ENCODE data around the gene HLA-DMA.
A peak's percentile ranks its signal among the peaks of the same experiment; 100 is the strongest.

The HLA-DMA gene

DNA sequence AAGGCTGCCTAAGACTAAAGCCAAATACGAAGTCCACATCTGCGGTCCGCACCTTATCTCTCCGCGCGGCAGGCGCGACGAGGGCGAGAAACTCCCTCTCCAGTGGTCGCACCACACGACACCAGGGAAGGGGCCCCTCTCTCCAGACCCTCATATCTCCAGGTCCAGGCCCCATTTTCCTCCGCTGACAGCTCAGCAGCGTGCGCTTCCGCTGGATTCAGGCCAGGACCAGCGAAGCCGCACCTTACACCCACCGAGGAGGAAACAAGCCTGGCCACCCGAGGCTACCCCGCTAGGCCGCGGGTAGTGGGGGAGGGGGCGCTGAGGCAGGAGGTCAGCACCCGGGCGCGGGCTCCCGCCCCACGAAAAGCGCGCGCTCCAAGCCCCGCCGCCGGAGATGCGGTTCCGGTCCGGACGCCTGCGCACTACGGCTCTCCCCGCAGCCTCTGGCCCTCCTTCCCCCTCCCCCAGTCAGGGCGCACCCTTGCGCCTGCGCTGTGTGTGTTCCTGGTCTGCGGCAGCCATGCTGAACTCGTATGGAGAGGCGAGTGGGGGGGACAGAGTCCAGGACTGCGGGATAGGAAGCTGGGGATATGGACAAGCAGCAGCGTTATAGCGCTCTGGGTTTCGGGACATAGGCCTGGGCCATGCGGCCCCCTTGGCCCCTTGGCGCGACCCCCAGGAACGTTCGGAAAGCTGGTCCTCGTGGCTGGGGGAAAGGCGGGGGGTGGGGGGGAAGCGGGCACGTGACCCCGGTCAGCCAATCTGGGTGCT, 15.4 kb upstream of the HLA-DMA start, which contains the start of gene BRD2:
Gene BRD2, plus strand, starts transcription at position 502 of the 774 bp plus-strand sequence. CDS start 4,305 bp downstream, outside the sequence.
- WGBS, 2 experiments (ENCODE audit: insufficient coverage in 2 of 2), result 0 to 2% methylated on average over 12 to 22 of the region's 62 CpGs
- peaks cover 13% of the 10 kb centered on the region for H3K36me3 ChIP-seq (ENCODE audit: control insufficient read depth, insufficient read depth, low read length)
- peak within 1 kb of the TSS; percentile 100 for H3K27ac ChIP-seq (ENCODE audit: low read depth, low read length, severe bottlenecking)
- peaks cover 6% of the 10 kb centered on the region for H3K4me1 ChIP-seq (ENCODE audit: control insufficient read depth, insufficient read depth, low read length, poor library complexity, severe bottlenecking)
- H3K9me3 ChIP-seq (ENCODE audit: control insufficient read depth, low read length), result no peaks in the 10 kb centered on the region
- H3K4me3 ChIP-seq (ENCODE audit: extremely low read depth, insufficient read depth, low read length, poor library complexity, severe bottlenecking), result peak within 1 kb of the TSS; percentile 96

DNA sequence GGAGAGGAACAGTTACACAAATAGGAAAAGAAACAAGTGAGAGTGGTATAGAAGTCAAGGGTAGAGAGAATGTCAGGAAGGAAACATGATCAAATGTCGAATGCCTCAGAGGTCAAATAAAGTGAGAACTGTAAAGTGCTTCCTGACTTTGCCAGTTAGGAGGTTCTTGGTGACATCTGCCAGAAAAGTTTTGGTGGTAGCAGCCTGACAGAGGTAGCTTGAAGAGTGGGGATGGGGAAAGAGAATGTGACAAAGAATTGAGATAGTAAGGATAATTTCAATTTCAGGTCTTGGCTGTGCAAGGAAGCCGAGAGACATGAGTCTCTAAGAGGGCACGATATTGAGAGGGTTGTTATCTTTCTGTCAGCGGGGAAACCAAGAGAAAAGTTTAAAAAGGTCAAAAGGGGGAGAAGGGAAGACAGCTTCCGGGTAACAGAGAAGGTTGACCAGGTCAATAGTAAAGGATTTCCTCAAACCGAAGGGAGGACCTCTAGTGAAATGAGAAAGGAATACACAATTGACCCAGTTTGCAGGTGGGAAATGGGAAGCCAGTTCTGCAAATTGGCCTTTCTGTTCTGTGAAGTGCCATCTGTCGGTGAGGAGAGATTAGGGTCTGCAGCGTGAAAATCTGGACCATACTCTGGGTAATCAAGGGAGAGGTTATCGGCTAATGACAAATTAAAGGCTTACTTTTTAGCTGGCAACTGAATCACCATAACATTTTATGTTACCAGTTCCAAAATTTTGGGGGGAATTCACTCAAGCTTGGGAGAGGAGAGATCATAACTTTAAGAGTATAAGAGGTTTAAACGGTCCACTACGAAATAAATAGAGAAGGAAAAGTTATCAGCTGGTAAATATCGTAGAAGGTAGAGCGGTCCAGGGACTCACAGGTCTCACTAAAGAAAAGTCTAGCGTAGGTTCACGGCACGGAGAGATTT, 14.5 kb upstream of the HLA-DMA start:
- H3K4me3 ChIP-seq (ENCODE audit: extremely low read depth, insufficient read depth, low read length, poor library complexity, severe bottlenecking), result peak overlapping the region; percentile 96
- H3K36me3 ChIP-seq (ENCODE audit: control insufficient read depth, insufficient read depth, low read length), result peaks cover 4% of the 10 kb centered on the region
- peaks cover 6% of the 10 kb centered on the region for H3K4me1 ChIP-seq (ENCODE audit: control insufficient read depth, insufficient read depth, low read length, poor library complexity, severe bottlenecking)
- WGBS, 2 experiments (ENCODE audit: insufficient coverage in 2 of 2), result 10% methylated on average over 14 of the region's 16 CpGs
- H3K9me3 ChIP-seq (ENCODE audit: control insufficient read depth, low read length), result no peaks in the 10 kb centered on the region
- H3K27ac ChIP-seq (ENCODE audit: low read depth, low read length, severe bottlenecking), result peak overlapping the region; percentile 100

DNA sequence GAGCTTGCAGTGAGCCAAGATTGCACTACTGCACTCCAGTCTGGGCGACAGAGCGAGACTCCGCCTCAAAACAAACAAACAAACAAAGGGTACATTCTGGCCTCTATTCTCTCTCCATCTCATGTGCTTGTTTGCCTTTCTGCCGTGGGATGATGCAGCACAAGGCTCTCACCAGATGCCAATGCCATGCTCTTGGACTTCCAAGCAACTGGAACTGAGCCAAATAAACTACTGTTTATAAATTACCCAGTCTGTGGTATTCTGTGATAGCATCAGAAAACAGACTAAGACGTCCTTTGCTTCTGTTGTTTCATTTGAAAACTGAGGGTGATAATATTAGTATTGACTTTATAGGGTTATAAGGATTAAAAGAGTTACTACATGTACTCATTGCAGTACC, 11.9 kb upstream of the HLA-DMA start:
- Histone ChIP-seq H3K9me3 (ENCODE audit: control insufficient read depth, low read length) (no peaks in the 10 kb centered on the region), H3K27ac (ENCODE audit: low read depth, low read length, severe bottlenecking) (no peak overlapping the region), H3K4me3 (ENCODE audit: extremely low read depth, insufficient read depth, low read length, poor library complexity, severe bottlenecking) (no peak overlapping the region), H3K36me3 (ENCODE audit: control insufficient read depth, insufficient read depth, low read length) (no peaks in the 10 kb centered on the region), H3K4me1 (ENCODE audit: control insufficient read depth, insufficient read depth, low read length, poor library complexity, severe bottlenecking) (peaks cover 6% of the 10 kb centered on the region)
- 79 to 83% methylated on average over 1 to 2 of the region's 5 CpGs for WGBS, 2 experiments (ENCODE audit: insufficient coverage in 2 of 2)

DNA sequence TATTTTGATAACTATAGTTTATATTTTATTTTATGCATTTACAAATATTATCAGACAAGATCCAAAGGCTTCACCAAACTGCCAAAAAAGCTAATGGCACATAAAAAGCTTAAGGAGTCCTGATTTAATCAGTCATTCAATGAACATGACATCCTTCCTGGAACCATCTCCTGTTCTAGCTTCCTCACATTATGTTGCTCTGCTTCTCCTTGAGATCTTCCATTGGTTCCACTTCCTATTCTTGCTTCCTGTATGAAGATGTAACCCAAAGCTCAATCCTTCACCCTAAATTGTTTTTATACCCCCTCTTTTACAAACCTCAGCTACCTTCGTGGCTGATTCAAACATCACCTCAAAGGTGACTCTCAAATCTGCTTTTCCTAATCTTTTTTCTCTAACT, 11.0 kb upstream of the HLA-DMA start:
- WGBS, 2 experiments (ENCODE audit: insufficient coverage in 2 of 2), result 83 to 100% methylated on average over 1 of the region's 1 CpG
- Histone ChIP-seq H3K4me3 (ENCODE audit: extremely low read depth, insufficient read depth, low read length, poor library complexity, severe bottlenecking) (no peak overlapping the region), H3K27ac (ENCODE audit: low read depth, low read length, severe bottlenecking) (no peak overlapping the region), H3K9me3 (ENCODE audit: control insufficient read depth, low read length) (no peaks in the 10 kb centered on the region), H3K4me1 (ENCODE audit: control insufficient read depth, insufficient read depth, low read length, poor library complexity, severe bottlenecking) (peaks cover 6% of the 10 kb centered on the region), H3K36me3 (ENCODE audit: control insufficient read depth, insufficient read depth, low read length) (no peaks in the 10 kb centered on the region)

DNA sequence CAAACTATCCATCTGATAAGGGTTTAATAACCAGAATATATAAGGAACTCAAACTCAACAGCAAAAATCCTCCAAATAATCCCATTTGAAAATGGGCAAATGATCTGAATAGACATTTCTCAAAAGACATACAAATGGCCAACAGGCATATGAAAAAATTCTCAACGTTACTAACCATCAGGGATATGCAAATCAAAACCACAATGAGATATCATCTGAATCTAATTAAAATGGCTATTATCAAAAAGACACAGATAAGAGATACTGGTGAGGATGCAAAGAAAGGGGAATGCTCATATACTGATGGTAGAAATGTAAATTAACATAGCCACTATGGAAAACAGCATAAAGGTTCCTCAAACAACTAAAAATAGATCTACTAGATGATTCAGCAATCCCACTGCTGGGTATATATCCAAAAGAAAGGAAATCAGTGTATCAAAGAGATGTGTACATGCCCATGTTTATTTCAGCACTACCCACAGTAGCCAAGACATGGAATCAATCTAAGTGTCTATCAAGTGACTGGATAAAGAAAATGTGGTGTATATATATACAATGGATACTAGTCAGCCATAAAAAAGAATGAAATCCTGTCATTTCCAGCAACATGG, 9.4 kb upstream of the HLA-DMA start:
- Histone ChIP-seq H3K27ac (ENCODE audit: low read depth, low read length, severe bottlenecking) (no peak overlapping the region), H3K4me3 (ENCODE audit: extremely low read depth, insufficient read depth, low read length, poor library complexity, severe bottlenecking) (no peak overlapping the region), H3K9me3 (ENCODE audit: control insufficient read depth, low read length) (no peaks in the 10 kb centered on the region), H3K4me1 (ENCODE audit: control insufficient read depth, insufficient read depth, low read length, poor library complexity, severe bottlenecking) (peaks cover 6% of the 10 kb centered on the region), H3K36me3 (ENCODE audit: control insufficient read depth, insufficient read depth, low read length) (no peaks in the 10 kb centered on the region)
- WGBS, 2 experiments (ENCODE audit: insufficient coverage in 2 of 2), result 80% methylated on average over 1 of the region's 1 CpG; no CpG with 5 or more reads in 1 of the 2 experiments

DNA sequence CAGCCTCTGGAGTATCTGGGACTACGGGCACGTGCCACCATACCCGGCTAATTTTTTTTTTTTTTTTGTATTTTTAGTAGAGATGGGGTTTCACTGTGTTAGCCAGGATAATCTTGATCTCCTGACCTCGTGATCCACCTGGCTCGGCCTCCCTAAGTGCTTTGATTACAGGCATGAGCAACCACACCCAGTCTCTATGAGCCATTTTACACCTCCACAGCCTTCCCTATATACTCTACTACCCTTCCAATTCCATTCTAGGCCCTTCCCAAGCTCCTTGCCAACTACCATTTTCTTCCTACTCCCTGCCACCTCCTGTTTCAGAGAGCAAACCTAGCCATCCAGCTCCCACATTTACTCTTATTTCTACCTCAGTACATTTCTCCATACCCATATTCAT, 7.7 kb upstream of the HLA-DMA start:
- Histone ChIP-seq H3K4me1 (ENCODE audit: control insufficient read depth, insufficient read depth, low read length, poor library complexity, severe bottlenecking) (no peaks in the 10 kb centered on the region), H3K9me3 (ENCODE audit: control insufficient read depth, low read length) (no peaks in the 10 kb centered on the region), H3K27ac (ENCODE audit: low read depth, low read length, severe bottlenecking) (no peak overlapping the region), H3K36me3 (ENCODE audit: control insufficient read depth, insufficient read depth, low read length) (no peaks in the 10 kb centered on the region), H3K4me3 (ENCODE audit: extremely low read depth, insufficient read depth, low read length, poor library complexity, severe bottlenecking) (no peak overlapping the region)
- WGBS, 2 experiments (ENCODE audit: insufficient coverage in 2 of 2), result 92% methylated on average over 2 of the region's 5 CpGs; no CpG with 5 or more reads in 1 of the 2 experiments

DNA sequence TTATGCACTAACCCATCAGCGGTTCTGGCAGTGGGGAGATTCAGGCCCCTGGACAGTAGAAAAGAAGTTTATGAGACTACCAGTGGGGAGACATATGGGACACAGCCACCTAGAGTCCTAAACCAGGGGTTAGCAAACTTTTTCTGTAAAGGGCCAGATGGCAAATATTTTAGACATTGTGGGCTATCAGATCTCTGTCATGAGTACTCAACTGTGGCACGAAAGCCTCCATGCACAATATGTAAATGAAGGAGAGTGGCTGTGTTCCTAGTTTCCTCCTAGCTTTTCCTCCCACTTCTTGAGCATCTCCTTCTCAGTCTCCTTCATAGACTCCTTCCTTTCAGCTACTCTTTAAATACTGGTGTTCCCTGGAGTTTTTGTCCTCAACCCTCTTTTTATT, 3.3 kb upstream of the HLA-DMA start:
- Histone ChIP-seq H3K4me1 (ENCODE audit: control insufficient read depth, insufficient read depth, low read length, poor library complexity, severe bottlenecking) (no peaks in the 10 kb centered on the region), H3K27ac (ENCODE audit: low read depth, low read length, severe bottlenecking) (no peak overlapping the region), H3K4me3 (ENCODE audit: extremely low read depth, insufficient read depth, low read length, poor library complexity, severe bottlenecking) (no peak overlapping the region), H3K36me3 (ENCODE audit: control insufficient read depth, insufficient read depth, low read length) (no peaks in the 10 kb centered on the region), H3K9me3 (ENCODE audit: control insufficient read depth, low read length) (no peaks in the 10 kb centered on the region)
- no CpG with 5 or more reads among the region's 2 CpGs for WGBS, 2 experiments (ENCODE audit: insufficient coverage in 2 of 2)

DNA sequence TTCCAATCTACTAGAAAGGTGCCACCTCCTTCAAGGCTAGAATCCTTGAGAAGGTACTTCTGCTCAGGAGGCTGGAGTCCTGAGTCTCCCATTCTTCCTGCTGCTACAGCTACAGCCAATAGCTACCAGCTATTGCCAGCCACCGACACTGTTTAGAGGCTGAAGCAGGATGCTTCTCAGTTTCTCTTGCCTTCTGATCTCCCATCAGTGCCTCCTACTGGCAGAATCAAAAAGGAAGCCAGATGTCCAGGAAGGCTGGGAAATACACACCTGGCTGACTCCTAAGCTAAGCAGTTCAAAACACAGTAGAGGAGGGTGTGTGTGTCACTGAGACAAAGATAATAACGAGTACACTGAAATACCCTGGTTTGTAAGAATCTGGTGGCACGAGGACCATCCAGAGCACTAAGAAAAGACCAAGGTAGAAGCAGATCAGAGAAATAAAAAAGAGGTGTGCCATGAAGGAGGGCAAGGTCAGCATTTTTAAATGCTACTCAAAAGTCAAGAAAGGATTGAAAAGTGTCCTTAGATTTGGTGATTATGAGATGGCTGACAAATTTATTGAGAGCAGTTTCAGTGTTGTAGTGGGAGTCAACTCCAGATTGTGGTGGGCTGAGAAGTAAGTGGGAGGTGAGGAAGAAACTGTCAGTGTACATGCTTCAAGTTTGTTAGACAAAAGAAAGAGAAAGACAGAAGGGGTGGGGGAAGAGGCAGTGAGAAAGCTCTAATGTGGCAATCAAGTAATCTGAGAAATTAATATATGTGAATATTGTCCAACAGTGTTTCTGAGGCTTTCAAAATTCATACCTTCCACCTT, 2.3 kb upstream of the HLA-DMA start:
- H3K36me3 ChIP-seq (ENCODE audit: control insufficient read depth, insufficient read depth, low read length), result no peaks in the 10 kb centered on the region
- no peak overlapping the region for H3K4me3 ChIP-seq (ENCODE audit: extremely low read depth, insufficient read depth, low read length, poor library complexity, severe bottlenecking)
- WGBS, 2 experiments (ENCODE audit: insufficient coverage in 2 of 2), result 30 to 40% methylated on average over 3 of the region's 3 CpGs
- H3K4me1 ChIP-seq (ENCODE audit: control insufficient read depth, insufficient read depth, low read length, poor library complexity, severe bottlenecking), result no peaks in the 10 kb centered on the region
- no peak overlapping the region for H3K27ac ChIP-seq (ENCODE audit: low read depth, low read length, severe bottlenecking)
- H3K9me3 ChIP-seq (ENCODE audit: control insufficient read depth, low read length), result no peaks in the 10 kb centered on the region

DNA sequence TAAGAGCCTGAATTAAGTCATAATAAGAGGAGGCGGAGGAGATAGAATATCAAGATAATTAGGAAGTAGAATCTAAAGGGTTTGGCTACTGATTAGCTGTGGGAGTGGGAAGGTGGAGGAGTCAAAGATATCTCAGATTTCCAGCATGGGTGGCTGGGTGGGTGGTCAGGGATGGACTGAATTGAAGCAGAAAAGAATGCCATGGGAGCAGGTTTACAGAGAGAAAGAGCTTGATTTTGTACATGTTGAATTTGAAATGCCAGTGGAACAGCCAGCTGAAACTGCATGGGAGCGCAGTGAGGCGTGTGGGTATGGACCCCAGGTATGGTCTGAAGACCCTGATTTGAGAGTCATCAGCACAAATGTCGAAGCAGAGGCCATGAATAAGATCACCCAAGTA, 1.4 kb upstream of the HLA-DMA start:
- no peaks in the 10 kb centered on the region for H3K4me1 ChIP-seq (ENCODE audit: control insufficient read depth, insufficient read depth, low read length, poor library complexity, severe bottlenecking)
- H3K9me3 ChIP-seq (ENCODE audit: control insufficient read depth, low read length), result no peaks in the 10 kb centered on the region
- no peak overlapping the region for H3K27ac ChIP-seq (ENCODE audit: low read depth, low read length, severe bottlenecking)
- H3K36me3 ChIP-seq (ENCODE audit: control insufficient read depth, insufficient read depth, low read length), result no peaks in the 10 kb centered on the region
- 93 to 97% methylated on average over 3 to 4 of the region's 4 CpGs for WGBS, 2 experiments (ENCODE audit: insufficient coverage in 2 of 2)
- H3K4me3 ChIP-seq (ENCODE audit: extremely low read depth, insufficient read depth, low read length, poor library complexity, severe bottlenecking), result no peak overlapping the region

DNA sequence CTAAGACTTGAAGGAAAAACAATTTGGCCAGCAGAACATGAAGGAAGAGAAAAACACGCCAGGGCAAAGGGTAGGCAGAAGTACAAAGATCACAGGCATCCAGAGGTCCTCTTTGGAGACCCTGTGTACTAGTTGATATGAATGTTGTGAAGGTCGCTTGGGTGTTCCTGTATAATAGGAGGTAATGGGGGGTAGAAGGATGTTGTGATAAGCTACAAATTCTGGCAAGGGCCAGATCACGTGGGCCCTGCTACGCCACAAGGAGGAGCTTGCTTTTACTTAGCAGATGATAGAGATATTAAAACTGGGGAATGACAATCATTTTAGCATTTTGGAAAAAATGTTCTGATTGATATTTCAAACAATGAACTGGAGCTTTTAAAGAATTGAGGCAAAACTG, 878 bp upstream of the HLA-DMA start:
- H3K27ac ChIP-seq (ENCODE audit: low read depth, low read length, severe bottlenecking), result no peak overlapping the region
- no peaks in the 10 kb centered on the region for H3K36me3 ChIP-seq (ENCODE audit: control insufficient read depth, insufficient read depth, low read length)
- H3K4me1 ChIP-seq (ENCODE audit: control insufficient read depth, insufficient read depth, low read length, poor library complexity, severe bottlenecking), result no peaks in the 10 kb centered on the region
- no peaks in the 10 kb centered on the region for H3K9me3 ChIP-seq (ENCODE audit: control insufficient read depth, low read length)
- 89 to 92% methylated on average over 3 to 4 of the region's 4 CpGs for WGBS, 2 experiments (ENCODE audit: insufficient coverage in 2 of 2)
- no peak overlapping the region for H3K4me3 ChIP-seq (ENCODE audit: extremely low read depth, insufficient read depth, low read length, poor library complexity, severe bottlenecking)

Measured in mesodermal cell (in vitro differentiated cells).